CD4-positive, alpha-beta T cell treated with Interleukin-2 at 100 ng/mL for 4 hours (primary cell): ENCODE measurements around the gene DOCK8.

Source experiments
- DNase-seq: peaks from one replicate; pipeline ENCODE4 v3.0.0-alpha.2; 2020; ENCODE audit warnings: low spot score

The DOCK8 gene

GRCh38 chr9:459491-460444 is 245.1 kb downstream of the DOCK8 start:
- DNase-seq, result peak; percentile 22

- DNase-seq, result no peak
Measured at GRCh38 chr9:462121-462520, 247.5 kb downstream of the DOCK8 start.

- DNase-seq, result no peak
Measured at GRCh38 chr9:462606-463005, 247.9 kb downstream of the DOCK8 start.

GRCh38 chr9:463455-464171 is 248.9 kb downstream of the DOCK8 start:
- no peak for DNase-seq

- DNase-seq, result no peak
Measured at GRCh38 chr9:466747-467146, 252.1 kb downstream of the DOCK8 start.

GRCh38 chr9:468766-469426 is 254.2 kb downstream of the DOCK8 start:
- DNase-seq, result no peak

GRCh38 chr9:469672-470551 is 255.2 kb downstream of the DOCK8 start:
- DNase-seq, result peak; percentile 93

GRCh38 chr9:470552-471194 is 256.0 kb downstream of the DOCK8 start:
- no peak for DNase-seq

GRCh38 chr9:471320-471719 is 256.7 kb downstream of the DOCK8 start:
- DNase-seq, result no peak

GRCh38 chr9:472479-473075 is 257.9 kb downstream of the DOCK8 start:
- no peak for DNase-seq

GRCh38 chr9:477193-477592 is 262.5 kb downstream of the DOCK8 start:
- no peak for DNase-seq

GRCh38 chr9:479304-479970 is 264.8 kb downstream of the DOCK8 start:
- DNase-seq, result no peak

- no peak for DNase-seq
Measured at GRCh38 chr9:479971-480350, 265.3 kb downstream of the DOCK8 start.

GRCh38 chr9:482739-483138 is 268.1 kb downstream of the DOCK8 start:
- no peak for DNase-seq

GRCh38 chr9:486156-486555 is 271.5 kb downstream of the DOCK8 start:
- no peak for DNase-seq

GRCh38 chr9:487429-487828 is 272.8 kb downstream of the DOCK8 start:
- no peak for DNase-seq

- DNase-seq, result no peak
Measured at GRCh38 chr9:488448-488847, 273.8 kb downstream of the DOCK8 start.

GRCh38 chr9:489198-490197 is 274.8 kb downstream of the DOCK8 start:
- no peak for DNase-seq

- no peak for DNase-seq
Measured at GRCh38 chr9:494764-495163, 280.1 kb downstream of the DOCK8 start.
